GM23338 (cell line): ENCODE results near the gene BCAR3. TPM values are rescaled to one million over a fixed set of nuclear protein-coding genes. Genes with fewer than 3 reads are reported as not detected.

ENCODE experiments used
- ATAC-seq: fragments of 200-7000 bp; cut with Tn5 transposase; 3 replicates; pipeline ENCODE4 v1.9.1; 2020
- DNase-seq: peaks from one replicate; pipeline ENCODE4 v3.0.0-alpha.2; 2015; ENCODE audit warnings: low spot score
- H2AFZ ChIP-seq: fragments of 200-600 bp; sonication (generic); 2 replicates; pipeline ENCODE4 v1.8.0; 2016; ENCODE audit warnings: antibody characterized with exemption, mild to moderate bottlenecking, moderate library complexity
- H3F3A ChIP-seq: fragments of 200-600 bp; sonication (generic); replicated peaks from 2 replicates; pipeline ENCODE4 v1.8.0; 2017; ENCODE audit warnings: antibody characterized with exemption, mixed run types, low read depth
- H3K27ac ChIP-seq: fragments of 200-600 bp; sonication (generic); 2 replicates; pipeline ENCODE4 v1.6.1; 2016; ENCODE audit warnings: low read depth
- H3K27me3 ChIP-seq: fragments of 200-600 bp; sonication (generic); 2 replicates; pipeline ENCODE4 v1.8.0; 2016; ENCODE audit warnings: mild to moderate bottlenecking, mixed run types, moderate library complexity; ENCODE audit not compliant: insufficient read depth
- H3K36me3 ChIP-seq: fragments of 200-600 bp; sonication (generic); 2 replicates; pipeline ENCODE4 v1.8.0; 2016; ENCODE audit warnings: mild to moderate bottlenecking; ENCODE audit not compliant: insufficient read depth
- H3K4me1 ChIP-seq: fragments of 200-600 bp; sonication (generic); 2 replicates; pipeline ENCODE4 v1.8.0; 2016; ENCODE audit warnings: mild to moderate bottlenecking, moderate library complexity; ENCODE audit not compliant: insufficient read depth
- H3K4me2 ChIP-seq: fragments of 200-600 bp; sonication (generic); 2 replicates; pipeline ENCODE4 v1.7.1; 2017; ENCODE audit warnings: mixed run types
- H3K4me3 ChIP-seq: fragments of 200-600 bp; sonication (generic); 2 replicates; pipeline ENCODE4 v1.6.1; 2016; ENCODE audit warnings: mixed run types
- H3K79me2 ChIP-seq: fragments of 200-600 bp; sonication (generic); replicated peaks from 2 replicates; pipeline ENCODE4 v1.8.0; 2017; ENCODE audit warnings: mild to moderate bottlenecking; ENCODE audit not compliant: insufficient read depth
- H3K9me2 ChIP-seq: fragments of 200-600 bp; sonication (generic); 2 replicates; pipeline ENCODE4 v1.8.0; 2017; ENCODE audit not compliant: insufficient read depth
- H4K20me1 ChIP-seq: fragments of 200-600 bp; sonication (generic); replicated peaks from 2 replicates; pipeline ENCODE4 v1.8.0; 2017; ENCODE audit warnings: mild to moderate bottlenecking; ENCODE audit not compliant: insufficient read depth
- H3K27ac Mint-ChIP-seq: 2 replicates; pipeline ENCODE4 v1.8.0; 2020; ENCODE audit warnings: inconsistent platforms, mild to moderate bottlenecking, moderate library complexity, mixed read lengths
- H3K27me3 Mint-ChIP-seq: 3 replicates; pipeline ENCODE4 v1.8.0; 2022; ENCODE audit warnings: low read depth, mild to moderate bottlenecking, moderate library complexity, mixed read lengths, inconsistent platforms; ENCODE audit not compliant: insufficient read depth, poor library complexity
- H3K36me3 Mint-ChIP-seq: 3 replicates; pipeline ENCODE4 v1.8.0; 2021; ENCODE audit warnings: low read depth, mild to moderate bottlenecking, inconsistent platforms, moderate library complexity, mixed read lengths
- H3K4me1 Mint-ChIP-seq: 3 replicates; pipeline ENCODE4 v1.8.0; 2020; ENCODE audit warnings: mild to moderate bottlenecking, inconsistent platforms, mixed read lengths
- H3K4me3 Mint-ChIP-seq: 3 replicates; pipeline ENCODE4 v1.8.0; 2021; ENCODE audit warnings: moderate library complexity, mild to moderate bottlenecking, inconsistent platforms, mixed read lengths
- H3K9me3 Mint-ChIP-seq: 3 replicates; pipeline ENCODE4 v1.8.0; 2020; ENCODE audit warnings: moderate library complexity, mild to moderate bottlenecking, inconsistent platforms, mixed read lengths
- CREB1 ChIP-seq: fragments of 250-450 bp; sonication (Bioruptor Pico); IDR thresholded peaks from 2 replicates; pipeline ENCODE4 v1.5.0; 2020; ENCODE audit warnings: low read depth, mild to moderate bottlenecking, moderate library complexity
- EZH2 ChIP-seq: fragments of 200-600 bp; sonication (generic); IDR thresholded peaks from one replicate; pipeline ENCODE4 v1.8.0; 2017; ENCODE audit warnings: antibody characterized with exemption, mild to moderate bottlenecking, low read depth; ENCODE audit not compliant: unreplicated experiment
- EZH2phosphoT487 ChIP-seq: fragments of 200-600 bp; sonication (generic); IDR thresholded peaks from one replicate; pipeline ENCODE4 v1.8.1; 2018; ENCODE audit warnings: antibody characterized with exemption; ENCODE audit not compliant: unreplicated experiment
- JUNB ChIP-seq: IDR thresholded peaks from one replicate; pipeline ENCODE4 v1.6.1; 2016; ENCODE audit warnings: antibody characterized with exemption; ENCODE audit not compliant: unreplicated experiment
- POLR2AphosphoS5 ChIP-seq: IDR thresholded peaks from 2 replicates; pipeline ENCODE4 v1.6.1; 2016; ENCODE audit warnings: antibody characterized with exemption, low read depth
- STAT1 ChIP-seq: IDR thresholded peaks from one replicate; pipeline ENCODE4 v1.6.1; 2016; ENCODE audit warnings: antibody characterized with exemption; ENCODE audit not compliant: unreplicated experiment
- ZNF114 ChIP-seq: fragments of 250-450 bp; sonication (Bioruptor Pico); IDR thresholded peaks from 2 replicates; pipeline ENCODE4 v1.5.0; 2020; ENCODE audit warnings: mild to moderate bottlenecking, moderate library complexity
- ZNF331 ChIP-seq: fragments of 250-450 bp; sonication (Bioruptor Pico); IDR thresholded peaks from 2 replicates; pipeline ENCODE4 v1.5.0; 2020; ENCODE audit warnings: low read depth, mild to moderate bottlenecking, moderate library complexity
- polyA plus RNA-seq: library from polyadenylated mRNA; unstranded; fragments of >200 nt; fragmentation: Nextera tagmentation; extraction: Ambion mirVana; gene quantifications from 2 replicates; pipeline ENCODE4 v1.2.1, GENCODE V29; 2016
- total RNA-seq: library from RNA; depleted of rRNA; stranded (reverse); fragments of >200 nt; shearing (Covaris generic); gene quantifications from 2 replicates; pipeline ENCODE4 v1.2.3, GENCODE V29; 2014
- TF ChIP-seq, protein P1 (sequence below): fragments of 250-450 bp; sonication (Bioruptor Pico); IDR thresholded peaks from 2 replicates; pipeline ENCODE4 v1.5.0; 2020; ENCODE audit warnings: mild to moderate bottlenecking, moderate library complexity
- TF ChIP-seq, protein P2 (sequence below): IDR thresholded peaks from 2 replicates; pipeline ENCODE4 v1.6.1; 2016; ENCODE audit warnings: antibody characterized with exemption
- TF ChIP-seq, protein P3 (sequence below): IDR thresholded peaks from one replicate; pipeline ENCODE4 v1.6.1; 2018; ENCODE audit warnings: antibody characterized with exemption; ENCODE audit not compliant: unreplicated experiment

Gene BCAR3
- total and polyA plus RNA-seq, 2 experiments from 2014 or later, result 5.5 to 9.7 TPM

GRCh38 chr1:93607814-93608186 lies 73.8 kb downstream of the BCAR3 start:
- no peaks in the 10 kb centered on the region for H3K79me2 ChIP-seq
- no peak for ATAC-seq

More at GRCh38 chr1:93607814-93608186, 73.8 kb downstream of the BCAR3 start:
- Mint-ChIP-seq H3K4me1 (peaks cover 8% of the 10 kb centered on the region; the same call in 2 of the 3 replicates), H3K9me3 (no peaks in the 10 kb centered on the region), H3K4me3 (no peak overlapping the region), H3K27ac (no peak overlapping the region), H3K36me3 (no peaks in the 10 kb centered on the region; the same call in 2 of the 3 replicates), H3K27me3 (no peaks in the 10 kb centered on the region)
- Histone ChIP-seq H3K36me3 (no peaks in the 10 kb centered on the region), H4K20me1 (no peaks in the 10 kb centered on the region), H2AFZ (no peak overlapping the region), H3K4me3 (no peak overlapping the region), H3K4me2 (no peak overlapping the region), H3K27ac (no peak overlapping the region), H3K27me3 (no peaks in the 10 kb centered on the region), H3K9me2 (no peaks in the 10 kb centered on the region), H3F3A (no peaks in the 10 kb centered on the region), H3K4me1 (no peaks in the 10 kb centered on the region)
- no peak for DNase-seq
- TF ChIP-seq CREB1, result no peak
- TF ChIP-seq, protein P1, sequence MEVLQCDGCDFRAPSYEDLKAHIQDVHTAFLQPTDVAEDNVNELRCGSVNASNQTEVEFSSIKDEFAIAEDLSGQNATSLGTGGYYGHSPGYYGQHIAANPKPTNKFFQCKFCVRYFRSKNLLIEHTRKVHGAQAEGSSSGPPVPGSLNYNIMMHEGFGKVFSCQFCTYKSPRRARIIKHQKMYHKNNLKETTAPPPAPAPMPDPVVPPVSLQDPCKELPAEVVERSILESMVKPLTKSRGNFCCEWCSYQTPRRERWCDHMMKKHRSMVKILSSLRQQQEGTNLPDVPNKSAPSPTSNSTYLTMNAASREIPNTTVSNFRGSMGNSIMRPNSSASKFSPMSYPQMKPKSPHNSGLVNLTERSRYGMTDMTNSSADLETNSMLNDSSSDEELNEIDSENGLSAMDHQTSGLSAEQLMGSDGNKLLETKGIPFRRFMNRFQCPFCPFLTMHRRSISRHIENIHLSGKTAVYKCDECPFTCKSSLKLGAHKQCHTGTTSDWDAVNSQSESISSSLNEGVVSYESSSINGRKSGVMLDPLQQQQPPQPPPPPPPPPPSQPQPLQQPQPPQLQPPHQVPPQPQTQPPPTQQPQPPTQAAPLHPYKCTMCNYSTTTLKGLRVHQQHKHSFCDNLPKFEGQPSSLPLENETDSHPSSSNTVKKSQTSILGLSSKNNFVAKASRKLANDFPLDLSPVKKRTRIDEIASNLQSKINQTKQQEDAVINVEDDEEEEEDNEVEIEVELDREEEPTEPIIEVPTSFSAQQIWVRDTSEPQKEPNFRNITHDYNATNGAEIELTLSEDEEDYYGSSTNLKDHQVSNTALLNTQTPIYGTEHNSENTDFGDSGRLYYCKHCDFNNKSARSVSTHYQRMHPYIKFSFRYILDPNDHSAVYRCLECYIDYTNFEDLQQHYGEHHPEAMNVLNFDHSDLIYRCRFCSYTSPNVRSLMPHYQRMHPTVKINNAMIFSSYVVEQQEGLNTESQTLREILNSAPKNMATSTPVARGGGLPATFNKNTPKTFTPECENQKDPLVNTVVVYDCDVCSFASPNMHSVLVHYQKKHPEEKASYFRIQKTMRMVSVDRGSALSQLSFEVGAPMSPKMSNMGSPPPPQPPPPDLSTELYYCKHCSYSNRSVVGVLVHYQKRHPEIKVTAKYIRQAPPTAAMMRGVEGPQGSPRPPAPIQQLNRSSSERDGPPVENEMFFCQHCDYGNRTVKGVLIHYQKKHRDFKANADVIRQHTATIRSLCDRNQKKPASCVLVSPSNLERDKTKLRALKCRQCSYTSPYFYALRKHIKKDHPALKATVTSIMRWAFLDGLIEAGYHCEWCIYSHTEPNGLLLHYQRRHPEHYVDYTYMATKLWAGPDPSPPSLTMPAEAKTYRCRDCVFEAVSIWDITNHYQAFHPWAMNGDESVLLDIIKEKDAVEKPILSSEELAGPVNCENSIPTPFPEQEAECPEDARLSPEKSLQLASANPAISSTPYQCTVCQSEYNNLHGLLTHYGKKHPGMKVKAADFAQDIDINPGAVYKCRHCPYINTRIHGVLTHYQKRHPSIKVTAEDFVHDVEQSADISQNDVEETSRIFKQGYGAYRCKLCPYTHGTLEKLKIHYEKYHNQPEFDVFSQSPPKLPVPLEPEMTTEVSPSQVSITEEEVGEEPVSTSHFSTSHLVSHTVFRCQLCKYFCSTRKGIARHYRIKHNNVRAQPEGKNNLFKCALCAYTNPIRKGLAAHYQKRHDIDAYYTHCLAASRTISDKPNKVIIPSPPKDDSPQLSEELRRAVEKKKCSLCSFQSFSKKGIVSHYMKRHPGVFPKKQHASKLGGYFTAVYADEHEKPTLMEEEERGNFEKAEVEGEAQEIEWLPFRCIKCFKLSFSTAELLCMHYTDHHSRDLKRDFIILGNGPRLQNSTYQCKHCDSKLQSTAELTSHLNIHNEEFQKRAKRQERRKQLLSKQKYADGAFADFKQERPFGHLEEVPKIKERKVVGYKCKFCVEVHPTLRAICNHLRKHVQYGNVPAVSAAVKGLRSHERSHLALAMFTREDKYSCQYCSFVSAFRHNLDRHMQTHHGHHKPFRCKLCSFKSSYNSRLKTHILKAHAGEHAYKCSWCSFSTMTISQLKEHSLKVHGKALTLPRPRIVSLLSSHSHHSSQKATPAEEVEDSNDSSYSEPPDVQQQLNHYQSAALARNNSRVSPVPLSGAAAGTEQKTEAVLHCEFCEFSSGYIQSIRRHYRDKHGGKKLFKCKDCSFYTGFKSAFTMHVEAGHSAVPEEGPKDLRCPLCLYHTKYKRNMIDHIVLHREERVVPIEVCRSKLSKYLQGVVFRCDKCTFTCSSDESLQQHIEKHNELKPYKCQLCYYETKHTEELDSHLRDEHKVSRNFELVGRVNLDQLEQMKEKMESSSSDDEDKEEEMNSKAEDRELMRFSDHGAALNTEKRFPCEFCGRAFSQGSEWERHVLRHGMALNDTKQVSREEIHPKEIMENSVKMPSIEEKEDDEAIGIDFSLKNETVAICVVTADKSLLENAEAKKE, result no peak
- TF ChIP-seq STAT1, result no peak
- TF ChIP-seq POLR2AphosphoS5, result no peak
- TF ChIP-seq ZNF331 (CRISPR knock-in tag), result no peak
- no peak for TF ChIP-seq EZH2
- TF ChIP-seq JUNB, result no peak
- TF ChIP-seq, protein P2, sequence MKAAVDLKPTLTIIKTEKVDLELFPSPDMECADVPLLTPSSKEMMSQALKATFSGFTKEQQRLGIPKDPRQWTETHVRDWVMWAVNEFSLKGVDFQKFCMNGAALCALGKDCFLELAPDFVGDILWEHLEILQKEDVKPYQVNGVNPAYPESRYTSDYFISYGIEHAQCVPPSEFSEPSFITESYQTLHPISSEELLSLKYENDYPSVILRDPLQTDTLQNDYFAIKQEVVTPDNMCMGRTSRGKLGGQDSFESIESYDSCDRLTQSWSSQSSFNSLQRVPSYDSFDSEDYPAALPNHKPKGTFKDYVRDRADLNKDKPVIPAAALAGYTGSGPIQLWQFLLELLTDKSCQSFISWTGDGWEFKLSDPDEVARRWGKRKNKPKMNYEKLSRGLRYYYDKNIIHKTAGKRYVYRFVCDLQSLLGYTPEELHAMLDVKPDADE, result no peak
- TF ChIP-seq EZH2phosphoT487, result no peak
- TF ChIP-seq ZNF114 (CRISPR knock-in tag), result no peak
- TF ChIP-seq, protein P3, sequence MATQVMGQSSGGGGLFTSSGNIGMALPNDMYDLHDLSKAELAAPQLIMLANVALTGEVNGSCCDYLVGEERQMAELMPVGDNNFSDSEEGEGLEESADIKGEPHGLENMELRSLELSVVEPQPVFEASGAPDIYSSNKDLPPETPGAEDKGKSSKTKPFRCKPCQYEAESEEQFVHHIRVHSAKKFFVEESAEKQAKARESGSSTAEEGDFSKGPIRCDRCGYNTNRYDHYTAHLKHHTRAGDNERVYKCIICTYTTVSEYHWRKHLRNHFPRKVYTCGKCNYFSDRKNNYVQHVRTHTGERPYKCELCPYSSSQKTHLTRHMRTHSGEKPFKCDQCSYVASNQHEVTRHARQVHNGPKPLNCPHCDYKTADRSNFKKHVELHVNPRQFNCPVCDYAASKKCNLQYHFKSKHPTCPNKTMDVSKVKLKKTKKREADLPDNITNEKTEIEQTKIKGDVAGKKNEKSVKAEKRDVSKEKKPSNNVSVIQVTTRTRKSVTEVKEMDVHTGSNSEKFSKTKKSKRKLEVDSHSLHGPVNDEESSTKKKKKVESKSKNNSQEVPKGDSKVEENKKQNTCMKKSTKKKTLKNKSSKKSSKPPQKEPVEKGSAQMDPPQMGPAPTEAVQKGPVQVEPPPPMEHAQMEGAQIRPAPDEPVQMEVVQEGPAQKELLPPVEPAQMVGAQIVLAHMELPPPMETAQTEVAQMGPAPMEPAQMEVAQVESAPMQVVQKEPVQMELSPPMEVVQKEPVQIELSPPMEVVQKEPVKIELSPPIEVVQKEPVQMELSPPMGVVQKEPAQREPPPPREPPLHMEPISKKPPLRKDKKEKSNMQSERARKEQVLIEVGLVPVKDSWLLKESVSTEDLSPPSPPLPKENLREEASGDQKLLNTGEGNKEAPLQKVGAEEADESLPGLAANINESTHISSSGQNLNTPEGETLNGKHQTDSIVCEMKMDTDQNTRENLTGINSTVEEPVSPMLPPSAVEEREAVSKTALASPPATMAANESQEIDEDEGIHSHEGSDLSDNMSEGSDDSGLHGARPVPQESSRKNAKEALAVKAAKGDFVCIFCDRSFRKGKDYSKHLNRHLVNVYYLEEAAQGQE, result no peak
